Osteoblast (primary cell): ENCODE measurements around the gene PRSS38. TPM values are rescaled to one million over a fixed set of nuclear protein-coding genes. Genes with fewer than 3 reads are reported as not detected.

Experiments used
- DNase-seq: peaks from one replicate; pipeline ENCODE4 v3.0.0; 2011; ENCODE audit warnings: low spot score, mixed read lengths; ENCODE audit not compliant: insufficient read length; ENCODE audit errors: missing footprints
- H2AFZ ChIP-seq: 2 replicates; pipeline ENCODE4 v1.6.0; 2011; ENCODE audit warnings: mild to moderate bottlenecking, low read length
- H3K27ac ChIP-seq: 2 replicates; pipeline ENCODE4 v1.5.1; 2011; ENCODE audit warnings: mild to moderate bottlenecking, low read depth, low read length, moderate library complexity
- H3K27me3 ChIP-seq: 2 replicates; pipeline ENCODE4 v1.6.0; 2012; ENCODE audit warnings: mild to moderate bottlenecking, control low read depth, inconsistent platforms, low read length, moderate library complexity; ENCODE audit not compliant: insufficient read depth
- H3K36me3 ChIP-seq: 2 replicates; pipeline ENCODE4 v1.5.1; 2011; ENCODE audit warnings: mild to moderate bottlenecking, low read length, control low read depth, moderate library complexity; ENCODE audit not compliant: insufficient read depth
- H3K4me1 ChIP-seq: 2 replicates; pipeline ENCODE4 v1.5.1; 2011; ENCODE audit warnings: mild to moderate bottlenecking, low read length, control low read depth, moderate library complexity; ENCODE audit not compliant: insufficient read depth
- H3K4me2 ChIP-seq: 2 replicates; pipeline ENCODE4 v1.6.0; 2011; ENCODE audit warnings: mild to moderate bottlenecking, low read length; ENCODE audit not compliant: insufficient read depth
- H3K4me3 ChIP-seq: fragments of 200-600 bp; sonication (generic); 3 replicates; pipeline ENCODE4 v1.5.1; 2012; ENCODE audit warnings: mild to moderate bottlenecking, low read length, inconsistent platforms; ENCODE audit not compliant: insufficient read depth
- H3K79me2 ChIP-seq: 2 replicates; pipeline ENCODE4 v1.6.0; 2012; ENCODE audit warnings: mild to moderate bottlenecking, low read length, control low read depth, inconsistent platforms; ENCODE audit not compliant: insufficient read depth
- H3K9me3 ChIP-seq: 2 replicates; pipeline ENCODE4 v1.5.1; 2011; ENCODE audit warnings: low read depth, low read length, control low read depth
- H4K20me1 ChIP-seq: 2 replicates; pipeline ENCODE4 v1.6.0; 2012; ENCODE audit warnings: mild to moderate bottlenecking, low read length, control low read depth; ENCODE audit not compliant: insufficient read depth
- total RNA-seq: library from RNA; depleted of rRNA; stranded (reverse); fragments of >200 nt; gene quantifications from 2 replicates; pipeline ENCODE4 v1.2.3, GENCODE V29; 2012
- TF ChIP-seq, protein P1 (sequence below): IDR thresholded peaks from 2 replicates; pipeline ENCODE4 v1.5.1; 2011; ENCODE audit warnings: mild to moderate bottlenecking, low read depth, low read length, moderate library complexity; ENCODE audit errors: extremely low read depth

PRSS38 gene
- total RNA-seq, 1 donor = not detected

DNA sequence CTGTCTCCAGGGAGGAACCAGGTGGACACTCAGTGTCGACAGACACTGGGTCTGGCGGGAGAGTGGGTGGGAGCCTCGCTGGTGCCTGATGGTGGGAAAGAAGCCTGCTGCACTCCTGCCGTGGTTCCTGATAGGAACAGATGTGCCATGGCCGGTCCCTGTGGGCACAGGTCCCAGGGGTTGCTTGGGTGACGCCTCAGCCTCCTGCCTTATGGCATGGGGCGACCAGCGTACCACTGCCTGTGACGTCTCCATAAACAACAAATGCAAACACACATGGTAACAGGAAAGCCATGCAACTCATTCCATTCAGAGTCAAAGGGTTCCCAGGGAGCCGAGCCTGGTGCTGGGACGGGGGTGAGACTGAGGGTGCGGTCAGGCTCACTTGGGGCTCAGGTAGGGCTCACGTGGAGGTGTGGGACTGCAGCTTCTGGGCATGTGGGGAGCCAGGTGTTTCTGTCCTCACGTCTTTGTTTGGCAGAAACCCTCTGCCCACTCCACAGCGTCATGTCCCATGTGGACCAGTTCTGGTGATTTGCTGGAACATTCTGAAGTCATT is 45.5 kb upstream of the PRSS38 start:
- Histone ChIP-seq H3K27me3 (no peaks in the 10 kb centered on the region), H4K20me1 (peaks cover 25% of the 10 kb centered on the region), H3K4me3 (no peak overlapping the region), H3K4me2 (no peak overlapping the region), H3K36me3 (peaks cover 28% of the 10 kb centered on the region), H2AFZ (no peak overlapping the region), H3K4me1 (peaks cover 1% of the 10 kb centered on the region), H3K9me3 (no peaks in the 10 kb centered on the region), H3K79me2 (peaks cover 2% of the 10 kb centered on the region), H3K27ac (no peak overlapping the region)
- DNase-seq = peak; percentile 51
- TF ChIP-seq, protein P1, sequence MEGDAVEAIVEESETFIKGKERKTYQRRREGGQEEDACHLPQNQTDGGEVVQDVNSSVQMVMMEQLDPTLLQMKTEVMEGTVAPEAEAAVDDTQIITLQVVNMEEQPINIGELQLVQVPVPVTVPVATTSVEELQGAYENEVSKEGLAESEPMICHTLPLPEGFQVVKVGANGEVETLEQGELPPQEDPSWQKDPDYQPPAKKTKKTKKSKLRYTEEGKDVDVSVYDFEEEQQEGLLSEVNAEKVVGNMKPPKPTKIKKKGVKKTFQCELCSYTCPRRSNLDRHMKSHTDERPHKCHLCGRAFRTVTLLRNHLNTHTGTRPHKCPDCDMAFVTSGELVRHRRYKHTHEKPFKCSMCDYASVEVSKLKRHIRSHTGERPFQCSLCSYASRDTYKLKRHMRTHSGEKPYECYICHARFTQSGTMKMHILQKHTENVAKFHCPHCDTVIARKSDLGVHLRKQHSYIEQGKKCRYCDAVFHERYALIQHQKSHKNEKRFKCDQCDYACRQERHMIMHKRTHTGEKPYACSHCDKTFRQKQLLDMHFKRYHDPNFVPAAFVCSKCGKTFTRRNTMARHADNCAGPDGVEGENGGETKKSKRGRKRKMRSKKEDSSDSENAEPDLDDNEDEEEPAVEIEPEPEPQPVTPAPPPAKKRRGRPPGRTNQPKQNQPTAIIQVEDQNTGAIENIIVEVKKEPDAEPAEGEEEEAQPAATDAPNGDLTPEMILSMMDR = no peak

DNA sequence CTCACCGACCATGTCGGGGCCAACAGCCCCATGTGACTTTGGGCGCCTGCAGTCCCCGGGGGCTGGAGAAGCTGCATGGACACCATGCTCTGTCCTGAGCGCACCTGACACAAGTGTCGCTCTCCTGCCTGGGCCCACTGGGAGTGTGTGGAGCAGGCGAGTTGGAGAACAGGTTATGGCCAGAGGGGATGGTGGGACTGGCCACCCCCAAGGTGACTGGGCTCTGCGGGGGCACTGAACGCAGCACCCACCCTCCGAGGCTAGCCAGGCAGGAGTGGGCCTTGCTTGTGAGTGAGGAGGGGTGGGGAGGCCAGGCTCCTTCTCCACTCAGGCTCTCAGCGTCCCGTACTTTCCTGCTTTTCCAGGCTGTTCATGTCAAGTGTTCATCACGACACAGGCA is 44.7 kb upstream of the PRSS38 start:
- H3K27ac ChIP-seq = no peak overlapping the region
- H3K9me3 ChIP-seq = no peaks in the 10 kb centered on the region
- H3K27me3 ChIP-seq = no peaks in the 10 kb centered on the region
- H2AFZ ChIP-seq = no peak overlapping the region
- H4K20me1 ChIP-seq = peaks cover 25% of the 10 kb centered on the region
- H3K4me2 ChIP-seq = no peak overlapping the region
- H3K4me3 ChIP-seq = no peak overlapping the region
- peaks cover 28% of the 10 kb centered on the region for H3K36me3 ChIP-seq
- no peak for DNase-seq
- H3K79me2 ChIP-seq = peaks cover 2% of the 10 kb centered on the region
- TF ChIP-seq, protein P1 = no peak
- peaks cover 8% of the 10 kb centered on the region for H3K4me1 ChIP-seq

DNA sequence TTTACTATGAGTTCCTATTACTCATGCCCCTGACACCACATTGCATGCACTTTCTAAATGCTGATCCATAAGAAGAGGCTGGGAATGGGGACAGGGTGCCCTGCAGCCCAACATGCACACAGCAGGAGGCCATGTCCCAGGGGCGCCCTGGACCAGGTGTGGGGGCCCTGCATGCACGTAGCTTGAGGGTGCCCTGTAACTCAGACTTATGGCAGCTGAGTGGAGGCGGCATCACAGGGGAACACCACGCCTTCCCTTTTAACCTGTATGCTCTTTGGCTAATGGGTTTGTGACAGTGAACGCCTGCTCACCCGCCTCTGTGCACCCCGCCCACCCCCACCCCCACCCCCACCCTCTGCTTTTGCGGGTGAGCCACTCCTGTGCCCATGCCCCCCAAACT is 44.1 kb upstream of the PRSS38 start:
- Histone ChIP-seq H2AFZ (no peak overlapping the region), H4K20me1 (peaks cover 21% of the 10 kb centered on the region), H3K79me2 (no peaks in the 10 kb centered on the region), H3K27me3 (no peaks in the 10 kb centered on the region), H3K9me3 (no peaks in the 10 kb centered on the region), H3K27ac (no peak overlapping the region), H3K4me2 (no peak overlapping the region), H3K4me3 (no peak overlapping the region), H3K36me3 (peaks cover 30% of the 10 kb centered on the region), H3K4me1 (peaks cover 13% of the 10 kb centered on the region)
- peak; percentile 31 for DNase-seq
- TF ChIP-seq, protein P1 = no peak

DNA sequence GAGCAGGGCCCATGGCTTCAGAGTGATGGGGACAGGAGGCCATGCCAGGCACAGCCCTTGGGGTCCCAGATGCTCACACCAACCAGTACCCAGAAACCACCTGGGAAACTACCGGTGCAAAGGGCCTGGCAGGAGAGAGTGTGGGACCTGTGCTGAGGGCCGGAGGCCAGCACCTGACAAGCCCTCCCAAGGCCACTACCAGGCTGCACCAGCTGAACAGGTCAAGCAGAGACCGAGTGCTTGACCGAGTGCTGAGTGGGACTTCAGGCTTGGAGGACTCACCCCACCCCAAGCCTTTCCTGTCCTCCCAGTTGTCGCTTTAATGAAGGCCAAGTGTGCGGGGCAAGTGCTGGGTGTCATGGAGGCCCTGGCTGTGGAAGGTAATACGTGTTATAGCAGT is 43.7 kb upstream of the PRSS38 start:
- Histone ChIP-seq H3K27ac (no peak overlapping the region), H4K20me1 (peaks cover 20% of the 10 kb centered on the region)
- TF ChIP-seq, protein P1 = no peak

More for the DNA sequence above, 43.7 kb upstream of the PRSS38 start:
- Histone ChIP-seq H3K4me1 (peaks cover 17% of the 10 kb centered on the region), H3K79me2 (no peaks in the 10 kb centered on the region), H3K36me3 (peaks cover 29% of the 10 kb centered on the region), H3K9me3 (no peaks in the 10 kb centered on the region), H3K4me2 (no peak overlapping the region), H2AFZ (no peak overlapping the region), H3K27me3 (no peaks in the 10 kb centered on the region), H3K4me3 (no peak overlapping the region)
- peak; percentile 18 for DNase-seq
